ENCODE results near the gene CAND1.
"Not testable (repeated sequence)": the region's sequence is repeated elsewhere in the genome, so short reads cannot be mapped to it uniquely, and the experiment has no call there.

CAND1 gene

DNA sequence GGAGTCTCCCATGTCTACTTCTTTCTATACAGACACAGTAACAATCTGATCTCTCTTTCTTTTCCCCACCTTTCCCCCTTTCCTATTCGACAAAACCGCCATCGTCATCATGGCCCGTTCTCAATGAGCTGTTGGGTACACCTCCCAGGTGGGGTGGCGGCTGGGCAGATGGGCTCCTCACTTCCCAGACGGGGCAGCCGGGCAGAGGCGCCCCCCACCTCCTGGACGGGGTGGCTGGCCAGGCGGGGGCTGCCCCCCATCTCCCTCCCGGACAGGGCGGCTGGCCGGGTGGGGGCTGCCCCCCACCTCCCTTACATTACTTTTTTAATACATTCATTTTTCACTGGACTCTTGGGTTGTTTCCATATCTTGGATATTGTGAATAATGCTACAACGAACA is 71.9 kb downstream of the CAND1 start:
- DNase-seq (ENCODE audit: low read depth, low spot score), result not testable (repeated sequence)

GRCh38 chr12:67344979-67345710 is 76.0 kb downstream of the CAND1 start:
- DNase-seq (ENCODE audit: low read depth, low spot score), result no peak

DNA sequence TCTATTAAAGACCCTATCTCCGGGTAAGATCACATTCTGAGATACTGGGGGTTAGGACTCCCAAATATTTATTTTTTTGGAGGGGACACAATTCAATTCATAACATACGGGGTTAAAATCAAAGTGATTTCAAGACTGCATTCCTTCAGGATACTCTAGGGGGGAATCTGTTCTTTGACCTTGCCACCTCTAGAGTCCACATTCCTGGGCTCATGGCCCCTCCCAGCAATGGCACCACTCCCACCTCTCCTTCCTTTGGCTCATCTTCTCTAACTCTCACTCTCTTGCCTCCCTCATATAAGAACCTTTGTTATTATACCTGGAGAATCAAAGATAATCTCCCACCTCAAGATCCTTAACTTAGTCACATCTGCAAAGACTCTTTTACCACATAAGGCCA is 79.5 kb downstream of the CAND1 start:
- DNase-seq (ENCODE audit: low read depth, low spot score), result no peak

GRCh38 chr12:67352682-67353081 is 83.5 kb downstream of the CAND1 start:
- DNase-seq (ENCODE audit: low read depth, low spot score), result no peak

- DNase-seq (ENCODE audit: low read depth, low spot score), result no peak
These were observed 85.2 kb downstream of the CAND1 start for GRCh38 chr12:67354322-67354721.

DNA sequence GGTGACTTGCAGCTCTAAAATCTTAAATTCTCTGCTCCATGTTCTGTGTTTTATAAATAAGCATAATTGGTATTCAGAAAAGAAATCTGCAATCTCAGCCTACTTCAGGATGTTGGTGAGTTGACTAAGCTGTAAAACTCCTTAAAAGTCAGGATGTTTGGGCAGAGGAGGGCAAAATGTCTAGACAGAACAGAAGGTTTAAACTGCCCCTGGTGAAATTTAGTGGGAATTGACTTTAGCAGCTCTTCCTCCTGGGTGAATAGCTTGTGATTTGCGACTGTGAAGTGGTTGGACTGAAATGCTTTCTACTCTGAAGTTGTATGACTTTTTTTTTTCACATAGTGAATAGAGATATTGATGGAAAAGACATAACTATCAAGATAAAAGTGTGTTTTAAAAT is 85.8 kb downstream of the CAND1 start:
- DNase-seq (ENCODE audit: low read depth, low spot score), result no peak

DNA sequence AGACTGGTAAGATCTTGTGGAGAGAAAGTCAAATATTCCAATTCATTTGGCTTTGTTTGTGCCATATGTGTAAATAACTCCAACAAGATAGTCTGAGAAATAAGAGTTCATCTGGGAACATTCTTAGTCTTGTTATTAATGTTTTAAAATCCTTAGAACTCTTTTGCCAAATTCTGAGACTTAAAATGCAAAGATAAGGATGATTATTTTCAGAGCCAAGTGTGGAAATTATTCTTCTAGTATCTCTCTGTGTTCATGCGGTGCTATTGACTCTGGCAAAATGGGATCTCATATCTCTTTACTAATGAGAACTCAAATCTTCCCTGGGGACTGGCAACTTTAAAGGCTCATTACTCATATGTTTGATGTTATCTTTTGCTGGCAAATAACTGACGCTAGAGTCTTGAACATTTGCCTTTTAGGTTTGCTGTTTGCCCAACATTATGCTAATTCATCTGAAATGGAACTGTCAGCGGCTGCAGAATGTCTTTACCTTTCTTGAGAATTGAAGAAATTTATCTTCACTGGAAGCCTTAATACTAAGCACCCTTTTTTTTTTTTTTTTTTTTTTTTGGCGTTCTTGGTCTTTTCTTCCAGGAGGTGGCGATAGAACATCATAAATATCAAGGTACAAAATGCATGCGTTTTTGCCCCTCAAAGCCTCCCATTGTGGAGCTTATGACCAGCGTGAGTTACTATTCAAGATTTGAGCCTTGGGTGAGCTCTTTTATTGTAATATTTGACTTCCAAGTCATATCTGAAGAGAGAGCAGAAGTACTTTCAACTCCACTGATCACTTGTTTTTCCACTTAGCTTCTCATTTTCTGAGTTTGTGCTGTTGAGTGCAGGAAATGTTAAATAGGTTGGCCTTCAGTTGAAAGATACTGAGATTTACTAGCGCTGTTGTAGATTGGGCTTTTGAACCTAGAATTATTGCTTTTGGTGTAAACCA is 86.5 kb downstream of the CAND1 start:
- no peak for DNase-seq (ENCODE audit: low read depth, low spot score)

- no peak for DNase-seq (ENCODE audit: low read depth, low spot score)
These were observed 87.2 kb downstream of the CAND1 start for GRCh38 chr12:67356380-67356774.

DNA sequence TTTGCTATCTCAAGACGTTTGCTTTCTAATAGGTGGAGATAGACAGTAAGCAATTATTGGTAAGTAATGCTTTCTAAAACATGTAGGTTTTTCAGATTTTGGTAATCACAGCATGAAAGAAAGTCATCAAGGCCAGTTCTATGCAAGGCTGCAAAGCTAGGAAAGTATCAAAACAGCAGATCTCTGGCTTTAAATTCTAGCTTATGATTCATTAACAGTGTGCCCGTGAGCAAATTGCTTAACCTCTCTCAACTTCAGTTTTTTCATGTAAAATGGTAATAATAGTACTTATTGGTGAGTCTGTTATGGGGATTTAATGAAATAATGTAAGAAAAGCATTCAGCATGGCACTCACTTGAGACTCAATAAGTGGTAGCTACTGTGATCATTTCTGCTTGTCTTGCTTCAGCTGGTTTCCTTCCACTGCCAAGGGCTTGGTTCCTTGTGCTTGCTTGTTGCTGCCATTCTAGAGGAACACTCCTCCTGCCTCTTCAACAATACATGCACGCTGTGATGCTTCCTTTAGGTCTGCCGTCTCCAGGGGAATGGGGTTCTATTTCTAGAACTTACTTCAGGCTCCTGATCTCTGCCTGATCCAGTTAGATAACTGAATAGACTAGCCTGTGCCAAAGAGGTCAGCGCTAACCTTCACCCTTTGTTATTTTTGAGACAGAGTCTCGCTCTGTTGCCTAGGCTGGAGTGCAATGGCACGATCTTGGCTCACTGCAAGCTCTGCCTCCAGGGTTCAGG is 88.4 kb downstream of the CAND1 start:
- no peak for DNase-seq (ENCODE audit: low read depth, low spot score)

- no peak for DNase-seq (ENCODE audit: low read depth, low spot score)
These were observed 89.7 kb downstream of the CAND1 start for GRCh38 chr12:67358781-67359338.

DNA sequence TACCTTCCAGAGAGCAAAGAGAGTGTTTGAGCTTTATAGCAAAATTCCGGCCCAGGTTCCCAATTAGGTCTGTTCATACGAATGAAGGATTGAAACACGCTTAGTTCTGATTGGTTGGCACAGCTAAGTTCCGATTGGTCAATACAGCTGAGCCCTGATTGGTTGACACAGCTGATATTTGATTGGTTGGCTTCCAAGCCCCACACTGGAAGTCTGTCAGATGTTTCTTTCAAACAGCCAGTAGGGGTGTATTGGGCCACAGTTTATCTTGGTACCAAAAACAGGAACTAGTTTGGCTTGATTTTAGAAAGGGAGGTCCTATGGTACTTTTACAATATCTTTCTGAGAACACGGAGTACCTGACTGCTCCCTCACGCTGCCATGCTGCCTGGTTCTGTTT is 93.4 kb downstream of the CAND1 start:
- no peak for DNase-seq (ENCODE audit: low read depth, low spot score)

- no peak for DNase-seq (ENCODE audit: low read depth, low spot score)
These were observed 95.1 kb downstream of the CAND1 start for GRCh38 chr12:67364228-67364627.

- no peak for DNase-seq (ENCODE audit: low read depth, low spot score)
These were observed 96.0 kb downstream of the CAND1 start for GRCh38 chr12:67365131-67365530.

- DNase-seq (ENCODE audit: low read depth, low spot score), result no peak
These were observed 98.7 kb downstream of the CAND1 start for GRCh38 chr12:67367843-67368242.
